MM.1S (cell line): ENCODE data around the gene SPIRE2.
"Not testable (repeated sequence)": the region's sequence is repeated elsewhere in the genome, so short reads cannot be mapped to it uniquely, and the experiment has no call there.

Source experiments
- CTCF ChIP-seq: fragments of 300-600 bp; sonication (generic); IDR thresholded peaks from 2 replicates; pipeline ENCODE4 v1.5.1; 2016; ENCODE audit warnings: antibody characterized with exemption, low read length, mixed read lengths
- EZH2 ChIP-seq: fragments of 300-600 bp; sonication (generic); optimal IDR thresholded peaks from 2 replicates; pipeline ENCODE3; 2017; ENCODE audit warnings: low read depth, mild to moderate bottlenecking, antibody characterized with exemption, low read length, mixed read lengths
- EZH2phosphoT487 ChIP-seq: fragments of 300-600 bp; sonication (generic); IDR thresholded peaks from 2 replicates; pipeline ENCODE4 v1.6.1; 2018; ENCODE audit warnings: antibody characterized with exemption, low read length

- not testable (repeated sequence) for TF ChIP-seq EZH2, CTCF, EZH2phosphoT487
Observed at GRCh38 chr16:89819448-89819847, 8.8 kb upstream of the SPIRE2 start.
